ENCODE measurements around the gene POLR2I.

The POLR2I gene

DNA sequence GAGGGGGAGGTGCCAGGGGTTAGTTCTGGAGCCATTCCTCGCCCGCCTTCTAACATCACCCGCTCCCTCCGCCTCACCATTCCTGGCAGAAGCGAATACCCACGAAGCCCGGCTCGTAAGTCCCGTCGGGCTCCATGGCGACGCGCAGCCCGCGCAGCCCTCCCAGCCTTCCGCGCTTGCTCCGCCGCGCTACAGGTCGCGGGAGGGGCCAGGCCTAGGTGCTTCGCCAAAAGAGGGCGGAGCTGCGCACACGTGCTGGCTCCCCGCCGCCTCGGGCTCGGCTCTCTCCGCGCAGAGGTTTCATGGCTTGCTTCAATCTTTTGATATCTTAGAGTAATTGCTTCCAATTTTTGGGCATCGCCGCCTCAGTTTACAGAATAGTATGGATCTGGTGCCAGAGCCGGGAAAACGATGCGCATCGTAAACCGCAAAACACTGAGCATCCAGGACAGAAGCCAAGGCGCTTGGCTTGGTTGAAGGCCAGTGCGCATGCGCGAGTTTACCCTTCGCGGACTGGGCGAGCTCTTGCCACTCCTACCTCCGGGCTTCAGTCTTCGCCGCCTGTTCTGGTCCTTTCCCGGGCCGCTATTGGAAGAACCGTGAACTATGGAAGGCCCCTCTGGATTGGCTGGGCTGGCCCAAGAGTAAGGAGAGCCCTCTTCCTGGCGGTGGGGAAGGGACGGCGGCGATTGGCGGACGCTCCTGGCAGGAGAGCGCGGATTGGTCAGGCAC, at the start of gene POLR2I:
TSS of gene POLR2I (minus strand) at position 155 of the 732 bp plus-strand sequence. CDS start at position 136, 19 bp downstream.
- POLR2A ChIA-PET: interaction anchor here (0.5 to 0.6 kb wide), 2 partner anchors 81 to 133 kb away, joined by 3 to 7 read pairs; no protein-coding TSS in a partner anchor
- CTCF ChIA-PET: interaction anchor here (0.7 to 6.1 kb wide), 5 partner anchors 8 to 56 kb away, joined by 3 to 43 read pairs (median 4); no protein-coding TSS in a partner anchor
- TF ChIP-seq CTCF (IDR thresholded peaks at IDR 0.05; ENCODE audit: control extremely low read depth, extremely low read depth, low read depth, missing control alignments): no peak
- DNase-seq (ENCODE audit: extremely low spot score): peak; percentile 98

- no peak for TF ChIP-seq CTCF (IDR thresholded peaks at IDR 0.05; ENCODE audit: control extremely low read depth, extremely low read depth, low read depth, missing control alignments)
- POLR2A ChIA-PET: no interaction called here
These were observed 49.1 kb upstream of the POLR2I start for GRCh38 chr19:36163813-36164212.

GRCh38 chr19:36160821-36161596, 46.3 kb upstream of the POLR2I start:
- DNase-seq (ENCODE audit: extremely low spot score): no peak
- CTCF ChIA-PET: interaction anchor here (0.7 kb wide), 1 partner anchor 9 kb away, joined by 4 read pairs; no protein-coding TSS in a partner anchor
- POLR2A ChIA-PET: no interaction called here
- TF ChIP-seq CTCF (IDR thresholded peaks at IDR 0.05; ENCODE audit: control extremely low read depth, extremely low read depth, low read depth, missing control alignments): no peak

More at GRCh38 chr19:36163813-36164212, 49.1 kb upstream of the POLR2I start:
- DNase-seq (ENCODE audit: extremely low spot score): no peak
- CTCF ChIA-PET: interaction anchor here (1.1 to 2.3 kb wide), 4 partner anchors 10 to 103 kb away, joined by 3 to 9 read pairs (median 4); no protein-coding TSS in a partner anchor

DNA sequence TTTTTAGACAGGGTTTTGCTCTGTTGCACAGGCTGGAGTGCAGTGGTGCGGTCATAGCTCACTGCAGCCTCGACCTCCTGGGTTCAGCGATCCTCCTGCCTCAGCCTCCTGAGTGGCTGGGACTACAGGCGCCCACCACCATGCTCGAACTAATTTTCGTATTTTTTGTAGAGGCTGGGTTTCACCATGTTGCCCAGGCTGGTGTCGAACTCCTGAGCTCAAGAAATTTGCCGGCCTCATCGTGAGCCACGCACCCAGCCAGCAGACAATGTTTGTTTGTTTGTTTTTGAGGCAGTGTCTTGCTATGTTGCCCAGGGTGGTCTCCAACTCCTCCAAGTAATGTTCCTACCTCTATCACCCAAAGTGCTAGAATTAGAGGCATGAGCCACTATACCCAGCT, 38.5 kb upstream of the POLR2I start:
- DNase-seq (ENCODE audit: extremely low spot score): no peak
- ChIA-PET CTCF (interaction anchor here (1.0 to 2.3 kb wide), 5 partner anchors 13 to 92 kb away, joined by 3 to 8 read pairs (median 3); partner anchors contain the start of gene CAPNS1), POLR2A (no interaction called here)
- TF ChIP-seq CTCF (IDR thresholded peaks at IDR 0.05; ENCODE audit: control extremely low read depth, extremely low read depth, low read depth, missing control alignments): no peak

DNA sequence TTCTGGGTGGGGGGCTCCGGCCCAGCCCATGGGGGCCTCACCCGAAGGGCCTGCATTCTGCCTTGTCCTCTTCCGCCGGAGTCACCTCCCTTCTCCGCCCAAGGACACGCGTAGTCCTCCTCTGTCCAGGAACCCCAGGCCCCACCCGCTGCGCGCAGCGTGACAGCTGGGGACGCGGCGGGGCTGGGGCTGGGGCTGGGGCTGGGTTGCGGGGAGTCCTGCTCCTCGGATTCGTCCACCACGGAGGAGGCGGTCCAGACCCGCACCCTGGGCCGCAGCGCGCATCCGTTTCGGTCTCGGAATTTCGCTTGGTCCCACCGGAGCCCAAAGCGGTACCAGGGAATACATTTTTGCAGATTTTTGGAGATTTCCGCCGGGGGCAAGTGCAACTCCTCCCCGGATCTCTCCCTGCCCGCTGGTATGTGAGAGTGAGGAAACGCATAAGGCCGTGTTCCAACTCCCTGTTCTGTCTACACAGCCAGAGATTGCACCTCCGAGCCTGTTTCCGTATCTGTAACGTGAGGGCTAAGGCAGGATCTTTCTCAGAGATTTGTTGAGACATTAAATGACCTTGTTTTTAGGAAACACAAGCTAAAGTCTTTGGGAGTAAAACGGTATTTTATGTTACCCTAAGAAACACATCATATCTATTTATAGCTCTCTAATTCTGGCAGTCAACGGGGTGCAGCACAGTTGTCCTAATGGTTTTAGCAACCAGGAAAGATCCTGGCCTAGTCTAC, 37.8 kb upstream of the POLR2I start, which contains the start of gene COX7A1:
TSS of gene COX7A1 (minus strand) at position 96 of the 740 bp plus-strand sequence. CDS start at position 56, 40 bp downstream.
- ChIA-PET CTCF (interaction anchor here (1.0 to 2.3 kb wide), 4 partner anchors 12 to 25 kb away, joined by 3 to 8 read pairs (median 4); partner anchors contain the start of gene CAPNS1), POLR2A (no interaction called here)
- no peak for DNase-seq (ENCODE audit: extremely low spot score)
- TF ChIP-seq CTCF (IDR thresholded peaks at IDR 0.05; ENCODE audit: control extremely low read depth, extremely low read depth, low read depth, missing control alignments): no peak

DNA sequence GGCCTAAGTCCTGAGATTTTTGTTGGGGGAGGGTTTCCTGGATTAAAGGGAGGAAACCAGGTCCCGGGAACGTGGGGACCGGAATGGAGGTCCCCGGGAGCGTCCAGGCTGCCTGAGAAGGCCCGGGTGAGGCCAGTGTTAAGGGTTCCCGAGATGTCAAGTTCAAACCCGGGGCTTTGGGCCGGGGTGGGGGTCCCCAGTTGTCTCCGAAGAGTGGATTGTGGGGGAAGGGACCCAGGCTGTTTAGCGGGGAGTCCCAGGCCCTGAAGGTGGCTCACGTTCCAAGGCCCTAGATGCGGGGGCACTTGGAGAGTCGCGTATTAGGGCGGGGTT, 37.3 kb upstream of the POLR2I start:
- CTCF ChIA-PET: no interaction called here
- POLR2A ChIA-PET: no interaction called here

More for the DNA sequence above, 37.3 kb upstream of the POLR2I start:
- no peak for TF ChIP-seq CTCF (IDR thresholded peaks at IDR 0.05; ENCODE audit: control extremely low read depth, extremely low read depth, low read depth, missing control alignments)
- peak; percentile 20 for DNase-seq (ENCODE audit: extremely low spot score)

Data from GM10248 (cell line).